HFFc6 (cell line): ENCODE results near the gene RIC8A. TPM values are rescaled to one million over a fixed set of nuclear protein-coding genes. Genes with fewer than 3 reads are reported as not detected.

Experiments used
- DNase-seq: peaks from one replicate; pipeline ENCODE4 v3.0.0-alpha.2; 2018
- H3K27ac Mint-ChIP-seq: 2 replicates; pipeline ENCODE4 v1.8.0; 2020; ENCODE audit warnings: mild to moderate bottlenecking, mixed read lengths
- H3K27me3 Mint-ChIP-seq: 2 replicates; pipeline ENCODE4 v1.8.0; 2021; ENCODE audit warnings: mild to moderate bottlenecking, moderate library complexity, mixed read lengths; ENCODE audit not compliant: insufficient read depth
- H3K36me3 Mint-ChIP-seq: 2 replicates; pipeline ENCODE4 v1.8.0; 2021; ENCODE audit warnings: low read depth, mixed read lengths
- H3K4me1 Mint-ChIP-seq: 2 replicates; pipeline ENCODE4 v1.8.0; 2020; ENCODE audit warnings: low read depth, mixed read lengths
- H3K4me3 Mint-ChIP-seq: 2 replicates; pipeline ENCODE4 v1.8.0; 2020; ENCODE audit warnings: mild to moderate bottlenecking, moderate library complexity, mixed read lengths
- H3K9me3 Mint-ChIP-seq: 2 replicates; pipeline ENCODE4 v1.8.0; 2020; ENCODE audit warnings: mild to moderate bottlenecking, mixed read lengths
- total RNA-seq, 6 experiments: library from RNA; stranded (reverse); fragmentation: NEBNext Ultra II Directional; extraction: Animal tissue kit (Norgen Biotek cat#: 25700); gene quantifications; 2 replicates in 1 of 6; 3 replicates in 5 of 6; pipeline ENCODE4 v1.2.3, GENCODE V29; 2021
- TF ChIP-seq, protein P1 (sequence below): fragments of 200-600 bp; sonication (generic); IDR thresholded peaks from 2 replicates; pipeline ENCODE4 v1.5.0; 2021; ENCODE audit warnings: antibody characterized with exemption, mild to moderate bottlenecking

The RIC8A gene
- total RNA-seq, 6 experiments from 2014 or later, result 163 to 194 (median 164) TPM

DNA sequence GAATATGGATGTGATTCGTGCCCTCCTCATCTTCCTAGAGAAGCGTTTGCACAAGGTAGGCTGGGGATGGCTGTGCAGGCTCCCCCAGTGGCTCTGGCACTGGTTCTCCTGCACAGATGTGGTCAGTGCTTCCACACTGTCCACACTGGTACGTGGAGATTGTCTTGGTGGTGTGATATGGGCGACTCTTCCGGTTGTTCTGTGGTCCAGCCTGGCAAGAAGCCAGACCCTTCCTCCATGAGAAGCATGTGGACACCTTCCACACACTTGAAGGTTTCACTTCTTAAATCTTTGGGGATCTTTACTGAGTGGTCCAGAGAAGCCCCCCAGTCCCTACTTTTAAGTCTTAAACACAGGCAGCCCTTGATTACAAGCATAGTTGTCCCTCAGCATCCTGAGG is 3.8 kb downstream of the RIC8A start:
- TF ChIP-seq, protein P1, sequence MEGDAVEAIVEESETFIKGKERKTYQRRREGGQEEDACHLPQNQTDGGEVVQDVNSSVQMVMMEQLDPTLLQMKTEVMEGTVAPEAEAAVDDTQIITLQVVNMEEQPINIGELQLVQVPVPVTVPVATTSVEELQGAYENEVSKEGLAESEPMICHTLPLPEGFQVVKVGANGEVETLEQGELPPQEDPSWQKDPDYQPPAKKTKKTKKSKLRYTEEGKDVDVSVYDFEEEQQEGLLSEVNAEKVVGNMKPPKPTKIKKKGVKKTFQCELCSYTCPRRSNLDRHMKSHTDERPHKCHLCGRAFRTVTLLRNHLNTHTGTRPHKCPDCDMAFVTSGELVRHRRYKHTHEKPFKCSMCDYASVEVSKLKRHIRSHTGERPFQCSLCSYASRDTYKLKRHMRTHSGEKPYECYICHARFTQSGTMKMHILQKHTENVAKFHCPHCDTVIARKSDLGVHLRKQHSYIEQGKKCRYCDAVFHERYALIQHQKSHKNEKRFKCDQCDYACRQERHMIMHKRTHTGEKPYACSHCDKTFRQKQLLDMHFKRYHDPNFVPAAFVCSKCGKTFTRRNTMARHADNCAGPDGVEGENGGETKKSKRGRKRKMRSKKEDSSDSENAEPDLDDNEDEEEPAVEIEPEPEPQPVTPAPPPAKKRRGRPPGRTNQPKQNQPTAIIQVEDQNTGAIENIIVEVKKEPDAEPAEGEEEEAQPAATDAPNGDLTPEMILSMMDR, result no peak
- H3K27ac Mint-ChIP-seq, result peak overlapping the region; percentile 100
- DNase-seq, result no peak
- H3K4me3 Mint-ChIP-seq, result peak overlapping the region; percentile 100
- peaks cover 10% of the 10 kb centered on the region for H3K27me3 Mint-ChIP-seq
- H3K9me3 Mint-ChIP-seq, result no peaks in the 10 kb centered on the region
- H3K4me1 Mint-ChIP-seq, result peaks cover 27% of the 10 kb centered on the region
- peaks cover 26% of the 10 kb centered on the region for H3K36me3 Mint-ChIP-seq

DNA sequence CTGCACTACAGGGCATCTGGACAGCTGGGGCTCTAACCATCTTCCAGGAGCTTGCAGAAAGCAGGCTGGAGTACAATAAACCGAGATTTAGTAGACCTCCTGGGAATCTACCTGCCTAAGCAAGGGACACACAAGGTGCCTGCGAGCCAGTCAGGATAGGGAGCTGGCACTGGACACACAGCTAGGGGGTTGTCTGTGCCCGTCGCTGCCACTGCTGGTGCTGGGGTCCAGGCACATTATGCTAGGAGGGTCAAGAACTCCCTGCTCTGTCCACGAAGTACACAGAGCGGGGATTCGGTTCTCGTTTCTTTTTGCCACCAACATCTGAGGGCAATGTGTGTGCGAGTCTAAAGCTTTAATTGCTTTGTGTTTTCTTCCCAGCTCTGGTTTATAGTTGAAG is 4.2 kb downstream of the RIC8A start:
- no peak for DNase-seq
- H3K9me3 Mint-ChIP-seq, result no peaks in the 10 kb centered on the region
- H3K4me3 Mint-ChIP-seq, result peak overlapping the region; percentile 100
- peaks cover 27% of the 10 kb centered on the region for H3K4me1 Mint-ChIP-seq
- peaks cover 10% of the 10 kb centered on the region for H3K27me3 Mint-ChIP-seq
- H3K27ac Mint-ChIP-seq, result peak overlapping the region; percentile 100
- H3K36me3 Mint-ChIP-seq, result peaks cover 22% of the 10 kb centered on the region
- TF ChIP-seq, protein P1, result no peak

DNA sequence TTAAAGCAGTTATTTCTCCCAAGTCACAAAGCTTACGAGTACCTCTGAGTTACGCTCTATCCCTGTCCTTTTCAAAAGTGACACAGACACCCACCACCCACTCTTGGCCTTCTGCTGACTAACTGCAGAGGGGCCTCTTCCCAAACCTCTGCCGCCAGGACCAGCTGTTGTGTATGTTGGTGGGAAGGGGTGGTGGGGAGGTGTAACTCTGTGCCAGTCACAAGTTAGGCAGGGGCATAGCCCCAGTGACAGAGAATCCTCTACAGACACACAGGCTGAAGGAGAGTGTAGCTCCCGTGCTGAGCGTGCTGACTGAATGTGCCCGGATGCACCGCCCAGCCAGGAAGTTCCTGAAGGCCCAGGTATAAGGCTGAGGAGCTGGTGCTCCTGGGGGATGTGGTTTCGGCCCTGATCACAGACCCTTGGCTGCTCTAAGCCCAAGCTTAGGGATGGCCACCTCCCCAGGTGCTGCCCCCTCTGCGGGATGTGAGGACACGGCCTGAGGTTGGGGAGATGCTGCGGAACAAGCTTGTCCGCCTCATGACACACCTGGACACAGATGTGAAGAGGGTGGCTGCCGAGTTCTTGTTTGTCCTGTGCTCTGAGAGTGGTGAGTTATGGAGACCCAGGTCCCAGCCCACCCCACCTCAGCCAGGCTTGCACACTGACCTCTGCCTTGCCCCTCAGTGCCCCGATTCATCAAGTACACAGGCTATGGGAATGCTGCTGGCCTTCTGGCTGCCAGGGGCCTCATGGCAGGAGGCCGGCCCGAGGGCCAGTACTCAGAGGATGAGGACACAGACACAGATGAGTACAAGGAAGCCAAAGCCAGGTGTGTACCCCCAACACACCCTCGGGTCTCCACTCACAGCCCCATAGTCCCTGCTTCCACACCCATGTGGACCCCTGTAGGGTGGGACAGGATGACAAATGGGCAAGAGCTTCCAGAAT is 4.9 kb downstream of the RIC8A start:
- Mint-ChIP-seq H3K27me3 (peaks cover 10% of the 10 kb centered on the region), H3K4me1 (peaks cover 27% of the 10 kb centered on the region), H3K36me3 (peaks cover 21% of the 10 kb centered on the region), H3K27ac (0 out of 2 replicates have a peak overlapping the region, but pooled peaks have one; percentile 40), H3K4me3 (no peak overlapping the region), H3K9me3 (no peaks in the 10 kb centered on the region)
- DNase-seq, result no peak
- TF ChIP-seq, protein P1, result no peak

DNA sequence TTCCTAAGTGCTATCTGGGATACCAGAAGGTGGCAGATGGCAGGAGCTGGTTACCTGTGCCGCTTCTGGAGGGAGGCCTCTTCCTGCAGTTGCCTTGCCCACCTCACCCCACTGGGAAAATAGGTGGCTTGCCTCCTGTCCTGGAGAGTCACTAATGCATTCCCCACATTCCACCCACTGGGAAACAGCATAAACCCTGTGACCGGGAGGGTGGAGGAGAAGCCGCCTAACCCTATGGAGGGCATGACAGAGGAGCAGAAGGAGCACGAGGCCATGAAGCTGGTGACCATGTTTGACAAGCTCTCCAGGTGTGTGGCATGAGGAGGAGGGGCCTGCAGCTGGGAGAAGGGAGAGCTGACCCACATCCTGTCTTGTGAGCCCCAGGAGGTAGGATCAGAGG is 5.6 kb downstream of the RIC8A start:
- H3K4me3 Mint-ChIP-seq, result no peak overlapping the region
- DNase-seq, result no peak
- H3K36me3 Mint-ChIP-seq, result peaks cover 21% of the 10 kb centered on the region
- TF ChIP-seq, protein P1, result no peak
- peaks cover 7% of the 10 kb centered on the region for H3K27me3 Mint-ChIP-seq
- peaks cover 27% of the 10 kb centered on the region for H3K4me1 Mint-ChIP-seq
- no peaks in the 10 kb centered on the region for H3K9me3 Mint-ChIP-seq
- peak overlapping the region; percentile 0; the same call in 1 of the 2 replicates for H3K27ac Mint-ChIP-seq

DNA sequence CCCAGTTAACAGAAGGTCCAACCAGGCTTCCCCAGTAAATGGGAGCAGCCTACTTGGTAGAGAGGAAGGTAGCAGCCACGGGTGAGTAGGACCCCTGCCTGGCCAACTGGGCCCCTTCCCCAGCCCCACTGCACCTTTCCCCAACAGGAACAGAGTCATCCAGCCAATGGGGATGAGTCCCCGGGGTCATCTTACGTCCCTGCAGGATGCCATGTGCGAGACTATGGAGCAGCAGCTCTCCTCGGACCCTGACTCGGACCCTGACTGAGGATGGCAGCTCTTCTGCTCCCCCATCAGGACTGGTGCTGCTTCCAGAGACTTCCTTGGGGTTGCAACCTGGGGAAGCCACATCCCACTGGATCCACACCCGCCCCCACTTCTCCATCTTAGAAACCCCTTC is 6.6 kb downstream of the RIC8A start:
- Mint-ChIP-seq H3K27ac (no peak overlapping the region), H3K27me3 (peaks cover 5% of the 10 kb centered on the region; the same call in 1 of the 2 replicates), H3K9me3 (no peaks in the 10 kb centered on the region), H3K4me3 (no peak overlapping the region), H3K4me1 (peaks cover 27% of the 10 kb centered on the region), H3K36me3 (peaks cover 21% of the 10 kb centered on the region)
- TF ChIP-seq, protein P1, result no peak
- DNase-seq, result no peak
